HG03571 (cell line): ENCODE results near the gene GNB1L.
A peak's percentile ranks its signal among the peaks of the same experiment; 100 is the strongest.

Experiments
- ATAC-seq: cut with Tn5 transposase; IDR thresholded peaks from one replicate; pipeline ENCODE4 v1.9.1; 2021; ENCODE audit not compliant: unreplicated experiment

GNB1L gene

DNA sequence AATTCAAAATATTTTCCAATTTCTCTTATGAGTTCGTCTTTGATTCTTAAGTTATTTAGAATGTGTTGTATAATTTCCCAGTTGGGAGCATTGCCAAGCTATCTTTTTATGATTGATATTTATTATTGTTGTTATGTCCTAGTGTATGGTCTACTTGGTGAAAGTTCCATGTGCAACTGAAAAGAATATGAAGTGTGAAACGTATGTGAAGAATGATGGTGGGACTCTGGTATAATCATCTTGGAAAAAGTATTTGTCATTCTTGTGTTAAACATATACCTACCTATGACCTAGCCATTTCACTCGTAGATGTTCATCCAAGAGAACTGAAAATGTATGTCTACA lies 12.0 kb upstream of the GNB1L start:
- ATAC-seq: no peak

- ATAC-seq: no peak
Observed at GRCh38 chr22:19865141-19865829, 10.6 kb upstream of the GNB1L start.

DNA sequence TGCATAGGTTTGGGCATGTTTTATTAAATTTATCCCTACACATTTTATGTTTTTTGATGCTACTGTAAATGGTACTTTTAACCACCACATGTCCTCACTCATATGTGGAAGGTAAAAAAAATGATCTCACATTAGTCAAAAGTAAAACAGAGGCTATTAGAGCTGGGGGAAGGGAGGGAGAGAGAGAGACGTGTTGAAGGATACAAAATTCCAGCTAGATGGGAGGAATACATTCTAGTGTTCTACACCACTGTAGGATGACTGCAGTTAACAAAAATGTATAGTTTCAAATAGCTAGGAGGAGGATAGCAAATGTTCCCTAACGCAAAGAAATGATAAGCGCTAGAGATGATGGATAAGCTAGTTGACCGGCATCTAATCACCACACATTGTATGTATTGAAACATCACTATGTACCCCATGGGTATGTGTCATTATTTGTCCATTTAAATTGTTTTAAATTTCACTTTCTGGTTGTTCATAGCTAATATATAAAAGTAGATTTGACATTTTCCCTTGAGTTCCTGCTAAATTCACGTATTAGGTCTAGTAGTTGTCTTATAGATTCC lies 9.9 kb upstream of the GNB1L start:
- ATAC-seq: no peak

GRCh38 chr22:19863571-19863970 lies 8.9 kb upstream of the GNB1L start:
- no peak for ATAC-seq

DNA sequence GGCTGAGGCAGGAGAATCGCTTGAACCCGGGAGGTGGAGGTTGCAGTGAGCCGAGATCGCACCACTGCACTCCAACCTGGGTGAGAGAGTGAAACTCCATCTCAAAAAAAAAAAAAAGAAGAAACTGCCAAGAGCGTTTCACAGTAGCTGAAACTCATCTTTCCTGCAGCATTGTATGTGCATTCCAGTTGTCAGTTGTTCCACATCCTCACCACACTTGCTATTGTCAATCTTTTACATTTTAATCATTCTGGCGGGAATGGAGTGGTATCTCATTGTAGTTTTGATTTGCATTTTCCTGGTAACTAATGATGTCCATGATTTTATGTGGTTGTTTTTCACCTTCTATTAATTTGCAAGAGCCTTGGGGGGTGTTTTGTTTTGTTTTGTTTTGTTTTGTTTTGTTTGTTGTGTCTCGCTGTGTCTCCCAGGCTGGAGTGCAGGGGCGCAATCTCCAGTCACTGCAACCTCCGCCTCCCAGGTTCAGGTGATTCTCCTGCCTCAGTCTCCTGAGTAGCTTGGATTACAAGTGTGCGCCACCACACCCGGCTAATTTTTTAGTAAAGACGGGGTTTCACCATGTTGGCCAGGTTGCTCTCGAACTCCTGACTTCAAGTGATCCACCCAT lies 8.1 kb upstream of the GNB1L start:
- ATAC-seq: no peak

DNA sequence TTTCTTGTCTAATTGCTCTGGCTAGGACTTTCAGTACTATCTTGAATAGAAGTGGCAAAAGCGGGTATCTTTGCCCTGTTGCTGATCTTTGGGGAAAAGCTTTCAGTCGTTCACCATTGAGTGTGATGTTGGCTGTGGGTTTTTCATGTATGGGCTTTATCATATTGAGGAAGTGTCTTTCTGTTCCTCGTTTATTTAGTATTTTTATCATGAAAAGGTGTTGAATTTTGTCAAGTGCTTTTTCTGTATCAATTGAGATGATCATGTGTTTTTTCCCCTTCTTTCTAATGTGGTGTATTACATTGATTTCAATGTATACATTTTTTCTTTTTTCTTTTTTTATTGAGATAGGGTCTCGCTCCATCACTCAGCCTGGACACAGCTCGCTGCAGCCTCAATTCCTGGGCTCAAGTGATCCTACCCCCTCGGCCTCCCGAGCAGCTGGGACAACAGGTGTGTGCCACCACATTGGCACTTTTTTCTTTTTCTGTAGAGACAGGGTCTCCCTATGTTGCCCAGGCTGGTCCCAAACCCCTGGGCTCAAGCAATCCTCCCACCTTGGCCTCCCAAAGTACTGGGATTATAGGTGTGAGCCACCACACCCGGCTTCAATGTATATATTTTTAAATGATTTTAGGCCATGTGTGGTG lies 5.3 kb upstream of the GNB1L start:
- ATAC-seq: no peak

- no peak for ATAC-seq
Observed at GRCh38 chr22:19857382-19857781, 2.7 kb upstream of the GNB1L start.

DNA sequence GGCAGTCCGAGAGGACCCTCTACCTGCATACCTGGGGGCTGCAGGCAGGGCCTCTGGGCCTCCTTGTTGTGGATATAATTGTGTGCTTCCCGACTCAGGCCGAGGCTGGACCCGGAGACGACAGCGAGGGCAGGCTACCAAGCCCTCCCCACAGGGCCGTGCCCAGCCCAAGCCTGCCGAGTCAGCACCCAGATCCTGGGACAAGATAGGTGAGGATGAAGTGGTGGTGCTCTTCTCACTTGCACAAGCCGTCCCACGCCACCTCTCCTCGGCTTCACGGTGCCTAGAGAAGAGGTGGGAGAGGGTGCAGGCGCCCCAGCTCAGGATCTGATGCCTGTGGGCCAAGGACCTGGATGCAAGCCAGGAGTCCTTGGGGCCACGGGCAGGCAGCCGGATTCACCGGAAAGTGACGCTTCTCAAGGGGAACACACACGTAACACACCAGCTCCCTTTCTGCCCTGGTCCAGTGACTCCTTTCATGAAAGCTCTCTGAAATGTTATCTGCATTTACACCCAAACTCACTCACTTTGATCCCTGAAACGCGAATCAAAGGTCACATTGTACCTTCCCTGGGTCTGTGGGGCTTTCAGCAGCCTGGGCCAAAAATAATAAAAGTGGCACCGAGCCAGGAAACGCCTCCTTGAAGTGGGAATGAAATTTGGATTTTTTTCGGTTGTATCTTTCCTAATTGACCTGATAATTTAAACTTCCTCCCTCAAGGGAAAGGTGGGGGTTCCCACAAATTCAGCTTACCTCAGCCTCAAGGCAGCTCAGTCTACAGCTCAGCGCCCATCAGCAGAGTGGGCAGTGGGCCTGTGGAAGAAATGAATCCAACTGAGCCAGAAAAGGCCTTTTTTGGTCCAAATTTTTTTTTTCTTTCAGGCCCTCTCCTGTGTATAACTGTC lies 1.1 kb upstream of the GNB1L start:
- ATAC-seq: peak; percentile 11

DNA sequence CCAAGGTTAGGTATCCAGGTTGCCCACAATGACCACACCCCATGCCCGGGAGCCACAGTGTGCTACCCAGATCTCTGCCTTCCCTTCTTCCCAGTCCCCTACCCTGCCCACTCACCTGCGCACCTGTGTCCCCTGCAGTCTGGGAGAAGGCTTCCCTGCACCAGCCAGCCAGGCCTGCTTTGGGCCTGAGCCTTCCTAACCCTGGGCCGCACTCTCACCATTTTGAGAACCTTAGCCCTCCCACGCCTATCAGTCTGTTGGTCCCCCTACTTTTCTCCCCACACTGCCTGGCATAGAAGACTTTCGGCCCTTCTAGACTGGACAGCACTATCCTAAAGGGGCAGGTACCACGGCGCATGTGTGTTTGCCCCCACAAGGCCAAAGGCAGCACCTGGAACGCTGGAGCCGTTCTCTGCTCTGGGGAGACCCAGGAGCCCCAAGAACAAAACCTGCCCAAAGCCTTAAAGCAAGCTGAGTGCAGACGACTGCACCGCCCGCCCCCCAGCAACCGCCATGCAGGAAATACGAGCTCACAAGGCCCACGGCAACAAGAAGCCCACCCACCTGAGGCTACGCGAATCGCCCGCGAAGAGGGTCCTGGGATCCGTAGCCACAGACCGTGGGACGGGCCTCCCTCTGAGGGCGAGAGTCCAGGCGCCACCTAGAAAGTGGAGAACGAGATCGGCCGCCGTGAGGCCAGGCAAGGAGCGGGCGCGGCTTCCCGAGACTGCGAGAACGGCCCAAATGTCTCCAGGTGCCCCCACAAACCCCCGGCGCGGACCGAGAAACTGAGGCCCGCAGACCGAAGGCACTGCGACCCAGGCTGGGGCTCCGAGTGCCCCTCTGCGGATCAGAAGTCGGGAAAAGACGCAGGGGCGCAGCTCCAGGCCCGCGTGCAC lies 546 bp downstream of the GNB1L start:
- no peak for ATAC-seq

DNA sequence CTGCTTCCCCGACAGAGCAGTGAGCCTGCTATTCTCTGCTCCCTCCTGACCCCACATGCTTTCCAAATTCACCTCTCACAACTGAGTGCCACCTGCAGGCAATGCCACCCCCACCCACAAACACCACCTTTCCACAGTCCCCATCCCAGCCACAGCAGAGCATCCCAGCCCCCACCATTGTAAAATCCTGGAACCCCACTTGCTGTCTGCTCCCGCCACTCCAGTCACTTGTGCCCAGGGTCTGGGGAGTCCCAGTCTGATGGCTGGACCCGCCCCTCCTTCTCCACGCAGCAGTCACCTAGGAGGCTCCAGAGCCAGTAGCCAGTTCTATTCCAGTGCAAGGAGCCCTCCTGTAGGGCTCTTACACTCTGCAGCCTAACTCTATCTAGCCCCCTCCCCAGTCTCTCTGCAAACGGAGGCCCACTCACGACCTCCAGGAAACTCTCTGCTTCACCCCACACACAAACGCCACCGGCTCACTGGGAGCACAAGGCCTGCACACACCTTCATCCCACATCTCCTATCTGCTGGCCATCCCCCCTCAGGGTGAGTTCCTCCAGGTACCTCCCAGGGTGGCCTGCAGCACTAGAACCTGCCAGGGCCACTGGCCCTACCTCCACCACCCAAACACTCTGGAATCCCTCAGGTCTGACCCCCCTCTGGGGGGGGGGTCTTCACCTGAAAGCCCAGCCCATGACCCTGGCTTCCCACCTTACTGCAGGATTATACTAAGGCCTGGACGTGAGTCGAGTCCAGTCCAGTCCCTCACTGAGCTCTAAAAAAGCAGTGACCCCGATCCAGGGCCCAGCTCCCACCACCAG lies 1.4 kb downstream of the GNB1L start:
- no peak for ATAC-seq

DNA sequence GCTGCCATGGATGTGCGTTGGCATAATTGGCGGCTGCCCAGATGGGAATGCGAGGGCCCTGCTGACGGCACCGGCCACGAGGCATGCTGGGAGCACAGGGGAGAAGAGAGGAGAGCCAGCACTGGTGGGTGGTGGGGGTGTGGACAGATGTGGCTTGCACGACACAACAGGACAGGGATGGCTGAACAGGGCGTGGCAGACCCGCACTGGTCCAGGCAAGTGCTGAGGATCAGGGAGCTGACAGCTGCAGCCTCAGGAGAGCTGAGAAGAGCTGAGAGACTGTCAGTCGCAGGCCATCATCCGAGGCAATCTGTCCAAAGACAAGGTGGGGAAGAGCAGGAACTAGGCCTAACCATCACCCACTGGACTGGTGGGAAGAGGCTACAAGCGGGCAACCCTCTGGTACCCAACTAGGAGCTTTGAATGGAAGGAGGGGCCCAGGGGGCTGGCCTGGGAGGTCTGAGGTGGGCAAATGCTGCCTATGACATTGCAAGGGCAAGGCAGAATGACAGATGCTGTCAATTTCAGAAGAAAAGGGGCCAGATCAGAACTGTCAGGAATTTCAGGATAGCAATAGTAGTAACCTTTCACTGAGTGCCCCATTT lies 2.4 kb downstream of the GNB1L start:
- ATAC-seq: no peak

DNA sequence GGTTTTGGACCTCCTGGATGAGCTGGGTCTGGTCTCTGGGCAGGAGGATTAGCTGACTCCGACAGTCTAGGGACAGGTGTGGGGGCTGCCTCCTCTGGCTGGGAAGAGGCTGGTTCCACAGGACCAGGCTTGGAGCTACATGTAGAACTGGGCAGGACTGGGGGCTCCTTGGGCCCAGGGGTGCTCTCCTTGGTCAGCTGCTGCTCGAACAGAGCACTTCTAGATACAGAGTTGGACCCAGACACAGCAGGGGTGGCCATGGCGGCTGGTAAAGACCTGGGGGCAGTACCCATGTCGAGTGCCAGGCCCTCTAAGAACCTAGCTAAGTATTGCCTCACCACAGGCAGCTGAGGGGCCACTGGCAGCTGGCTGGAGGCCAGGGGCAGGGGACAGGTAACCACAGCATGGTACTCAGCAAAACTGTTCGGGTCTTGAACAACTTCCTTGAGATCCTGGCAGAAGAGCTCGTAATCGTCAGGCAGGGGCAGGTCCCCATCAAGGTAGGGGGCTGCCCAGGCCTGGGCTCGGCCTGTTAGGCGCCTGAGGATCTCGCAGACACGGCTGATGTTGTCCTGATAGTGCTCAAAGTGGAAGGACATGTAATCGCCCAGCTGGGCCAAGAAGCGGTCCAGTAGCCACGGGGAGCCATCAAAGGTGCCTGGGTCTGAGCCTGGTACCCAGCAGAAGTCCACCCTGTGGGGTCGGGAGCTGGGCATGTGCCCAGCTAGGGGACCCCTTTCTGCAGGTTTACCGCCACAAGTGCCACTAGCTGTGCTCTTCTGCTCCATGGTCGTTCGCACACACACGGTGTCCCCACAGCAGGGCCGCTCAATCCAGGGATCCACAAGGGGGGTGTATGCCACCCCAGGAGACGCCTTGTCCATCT lies 3.1 kb downstream of the GNB1L start:
- no peak for ATAC-seq

- ATAC-seq: no peak
Observed at GRCh38 chr22:19850763-19851109, 3.9 kb downstream of the GNB1L start.

DNA sequence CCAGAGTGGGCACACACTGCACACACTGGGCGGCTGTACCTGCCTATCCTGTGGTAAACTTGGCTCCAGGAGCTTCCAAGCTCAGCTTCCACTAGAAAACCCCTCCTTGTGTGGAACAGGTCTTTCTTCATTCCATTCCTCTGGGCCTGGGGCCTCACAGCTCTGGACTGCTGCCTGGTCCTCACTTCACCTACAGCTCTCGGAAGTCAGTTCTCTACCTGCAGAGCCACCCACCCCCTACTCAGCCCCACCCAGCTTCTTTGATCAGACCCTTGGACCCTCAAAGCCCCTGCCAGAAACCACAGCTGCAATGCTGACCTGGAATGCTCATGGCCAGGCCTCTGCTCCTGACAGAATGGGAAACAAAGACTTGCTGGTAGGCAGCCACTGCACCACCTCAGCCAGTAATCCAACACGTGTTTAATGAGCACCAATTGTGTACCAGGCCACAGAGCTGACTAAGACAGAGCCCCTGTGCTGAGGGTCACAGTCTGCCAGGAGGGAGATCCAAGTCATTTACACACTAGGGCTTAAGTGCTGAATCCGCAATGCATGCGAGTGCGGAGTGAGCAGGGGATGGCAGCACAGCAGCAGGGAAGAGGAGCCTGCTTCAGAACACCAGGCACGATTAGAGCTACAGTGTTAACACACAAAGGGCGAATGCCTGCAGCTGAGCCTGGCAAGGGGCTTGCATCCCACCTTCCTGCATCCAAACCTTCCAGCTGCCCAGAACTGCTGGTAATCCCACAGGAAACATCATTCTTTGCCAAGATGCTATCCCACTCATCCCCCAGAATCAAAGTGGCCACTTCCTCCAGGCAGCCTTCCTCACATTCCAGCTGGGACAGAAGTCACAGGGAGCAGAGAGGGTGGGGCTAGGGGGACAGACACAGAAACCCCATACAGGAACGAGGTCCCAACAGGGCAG lies 4.6 kb downstream of the GNB1L start:
- ATAC-seq: no peak

GRCh38 chr22:19848298-19849224 lies 6.1 kb downstream of the GNB1L start:
- ATAC-seq: no peak

GRCh38 chr22:19847345-19847632 lies 7.4 kb downstream of the GNB1L start:
- no peak for ATAC-seq
